ENCODE measurements around the gene MTCH1.
"Not testable (repeated sequence)": the region's sequence is repeated elsewhere in the genome, so short reads cannot be mapped to it uniquely, and the experiment has no call there.

The MTCH1 gene

GRCh38 chr6:37004044-37004980 is 18.3 kb upstream of the MTCH1 start:
- H3K27ac ChIP-seq: no peak overlapping the region
- TF ChIP-seq ZFX (IDR thresholded peaks at IDR 0.05) (no peak), CTCF (conservative IDR thresholded peaks at IDR 0.05) (no peak)

- H3K27ac ChIP-seq: no peak overlapping the region
- no peak for TF ChIP-seq CTCF (conservative IDR thresholded peaks at IDR 0.05)
- no peak for TF ChIP-seq ZFX (IDR thresholded peaks at IDR 0.05)
Observed at GRCh38 chr6:36999751-37000125, 13.7 kb upstream of the MTCH1 start.

GRCh38 chr6:36999061-36999750 is 13.2 kb upstream of the MTCH1 start:
- peak overlapping the region; percentile 54; the same call in 1 of the 2 replicates for H3K27ac ChIP-seq
- TF ChIP-seq CTCF (conservative IDR thresholded peaks at IDR 0.05): no peak
- TF ChIP-seq ZFX (IDR thresholded peaks at IDR 0.05): no peak

GRCh38 chr6:36998723-36999038 is 12.7 kb upstream of the MTCH1 start:
- TF ChIP-seq CTCF (conservative IDR thresholded peaks at IDR 0.05) (no peak), ZFX (IDR thresholded peaks at IDR 0.05) (no peak)
- peak overlapping the region; percentile 54 for H3K27ac ChIP-seq

- peak overlapping the region; percentile 54 for H3K27ac ChIP-seq
- peak; percentile 53; the same call in 1 of the 2 replicates for TF ChIP-seq ZFX (IDR thresholded peaks at IDR 0.05)
- no peak for TF ChIP-seq CTCF (conservative IDR thresholded peaks at IDR 0.05)
Observed at GRCh38 chr6:36997811-36998722, 12.1 kb upstream of the MTCH1 start.

GRCh38 chr6:36990401-36990800 is 4.4 kb upstream of the MTCH1 start:
- not testable (repeated sequence) for H3K27ac ChIP-seq

GRCh38 chr6:36989264-36989663 is 3.3 kb upstream of the MTCH1 start:
- no peak overlapping the region for H3K27ac ChIP-seq

More at GRCh38 chr6:36989264-36989663, 3.3 kb upstream of the MTCH1 start:
- TF ChIP-seq CTCF (conservative IDR thresholded peaks at IDR 0.05) (no peak), ZFX (IDR thresholded peaks at IDR 0.05) (no peak)
